ENCODE results near the gene SLAIN1.

Gene SLAIN1

GRCh38 chr13:77674852-77675251 lies 22.6 kb upstream of the SLAIN1 start:
- TF ChIP-seq CTCF (conservative IDR thresholded peaks at IDR 0.05; ENCODE audit: low read depth, low read length) = no peak
- Histone ChIP-seq H3K4me2 (no peak overlapping the region), H3K27ac (no peak overlapping the region)

GRCh38 chr13:77678691-77679235 lies 18.7 kb upstream of the SLAIN1 start:
- no peaks in the 10 kb centered on the region for H3K36me3 ChIP-seq (ENCODE audit: insufficient read depth)
- H2AFZ ChIP-seq (ENCODE audit: low read depth) = no peak overlapping the region
- H3K79me2 ChIP-seq (ENCODE audit: insufficient read depth, low read depth) = no peaks in the 10 kb centered on the region
- H3K4me3 ChIP-seq (IDR thresholded peaks at IDR 0.05; ENCODE audit: insufficient read depth, low read depth, low read length) = no peak overlapping the region
- no peaks in the 10 kb centered on the region for H3K27me3 ChIP-seq (ENCODE audit: insufficient read depth, low read depth)
- H3K9ac ChIP-seq = no peak overlapping the region
- H3K4me1 ChIP-seq (ENCODE audit: low read depth, poor library complexity, severe bottlenecking) = no peaks in the 10 kb centered on the region
- no peaks in the 10 kb centered on the region for H4K20me1 ChIP-seq (ENCODE audit: insufficient read depth)
- no peak overlapping the region for H3K27ac ChIP-seq
- H3K4me2 ChIP-seq = no peak overlapping the region
- TF ChIP-seq CTCF (conservative IDR thresholded peaks at IDR 0.05; ENCODE audit: low read depth, low read length) = no peak

More at GRCh38 chr13:77674852-77675251, 22.6 kb upstream of the SLAIN1 start:
- Histone ChIP-seq H3K4me1 (ENCODE audit: low read depth, poor library complexity, severe bottlenecking) (no peaks in the 10 kb centered on the region), H3K36me3 (ENCODE audit: insufficient read depth) (no peaks in the 10 kb centered on the region), H3K27me3 (ENCODE audit: insufficient read depth, low read depth) (no peaks in the 10 kb centered on the region), H4K20me1 (ENCODE audit: insufficient read depth) (no peaks in the 10 kb centered on the region), H2AFZ (ENCODE audit: low read depth) (no peak overlapping the region), H3K79me2 (ENCODE audit: insufficient read depth, low read depth) (no peaks in the 10 kb centered on the region), H3K4me3 (IDR thresholded peaks at IDR 0.05; ENCODE audit: insufficient read depth, low read depth, low read length) (no peak overlapping the region), H3K9ac (no peak overlapping the region)

GRCh38 chr13:77687799-77688198 lies 9.7 kb upstream of the SLAIN1 start:
- H3K27me3 ChIP-seq (ENCODE audit: insufficient read depth, low read depth) = no peaks in the 10 kb centered on the region
- no peak overlapping the region for H3K27ac ChIP-seq
- no peak overlapping the region for H2AFZ ChIP-seq (ENCODE audit: low read depth)
- TF ChIP-seq CTCF (conservative IDR thresholded peaks at IDR 0.05; ENCODE audit: low read depth, low read length) = no peak
- no peaks in the 10 kb centered on the region for H4K20me1 ChIP-seq (ENCODE audit: insufficient read depth)
- no peak overlapping the region for H3K4me3 ChIP-seq (IDR thresholded peaks at IDR 0.05; ENCODE audit: insufficient read depth, low read depth, low read length)
- H3K79me2 ChIP-seq (ENCODE audit: insufficient read depth, low read depth) = no peaks in the 10 kb centered on the region
- H3K36me3 ChIP-seq (ENCODE audit: insufficient read depth) = no peaks in the 10 kb centered on the region
- no peak overlapping the region for H3K9ac ChIP-seq
- no peaks in the 10 kb centered on the region for H3K4me1 ChIP-seq (ENCODE audit: low read depth, poor library complexity, severe bottlenecking)
- no peak overlapping the region for H3K4me2 ChIP-seq

- H3K4me1 ChIP-seq (ENCODE audit: low read depth, poor library complexity, severe bottlenecking) = peaks cover 18% of the 10 kb centered on the region
- H3K4me2 ChIP-seq = no peak overlapping the region
- no peaks in the 10 kb centered on the region for H4K20me1 ChIP-seq (ENCODE audit: insufficient read depth)
- H3K79me2 ChIP-seq (ENCODE audit: insufficient read depth, low read depth) = no peaks in the 10 kb centered on the region
- H3K4me3 ChIP-seq (IDR thresholded peaks at IDR 0.05; ENCODE audit: insufficient read depth, low read depth, low read length) = no peak overlapping the region
- no peaks in the 10 kb centered on the region for H3K36me3 ChIP-seq (ENCODE audit: insufficient read depth)
- no peak overlapping the region for H3K27ac ChIP-seq
- no peak for TF ChIP-seq CTCF (conservative IDR thresholded peaks at IDR 0.05; ENCODE audit: low read depth, low read length)
- no peak overlapping the region for H3K9ac ChIP-seq
- no peaks in the 10 kb centered on the region for H3K27me3 ChIP-seq (ENCODE audit: insufficient read depth, low read depth)
- H2AFZ ChIP-seq (ENCODE audit: low read depth) = no peak overlapping the region
These were observed 5.6 kb upstream of the SLAIN1 start for GRCh38 chr13:77691871-77692270.

All from KMS-11 (cell line).